GM13976 (cell line): ENCODE measurements around the gene OR2M5.

Experiments used
- DNase-seq: peaks from one replicate; pipeline ENCODE4 v3.0.0; 2012; ENCODE audit warnings: low spot score
- CTCF ChIP-seq: IDR thresholded peaks from 2 replicates; pipeline ENCODE4 v1.5.1; 2012; ENCODE audit warnings: borderline replicate concordance, mild to moderate bottlenecking; ENCODE audit not compliant: insufficient read depth; ENCODE audit errors: extremely low read depth, missing control alignments, control extremely low read depth
- in situ Hi-C: fragments of 300-500 bp; cut with MboI; formaldehyde crosslinking; loops from one replicate; pipeline ENCODE4 v1.12.0; 2022; ENCODE audit warnings: low sequenced_read_pairs, mixed read lengths, inconsistent platforms; ENCODE audit not compliant: unreplicated experiment

Gene OR2M5

GRCh38 chr1:248165186-248165585 lies 20.2 kb downstream of the OR2M5 start:
- no peak for TF ChIP-seq CTCF
- in situ Hi-C loops = no loop called here
- DNase-seq = no peak

- in situ Hi-C loops = no loop called here
- no peak for DNase-seq
- no peak for TF ChIP-seq CTCF
Measured at GRCh38 chr1:248174521-248174920, 29.6 kb downstream of the OR2M5 start, which contains the start of gene OR2M2. TSS of gene OR2M2 (plus strand) at chr1:248174821. CDS start at chr1:248179986, 5,165 bp downstream.

GRCh38 chr1:248183996-248184395 lies 39.0 kb downstream of the OR2M5 start:
- TF ChIP-seq CTCF = no peak
- no peak for DNase-seq
- in situ Hi-C loops = no loop called here

GRCh38 chr1:248187363-248187762 lies 42.4 kb downstream of the OR2M5 start:
- no peak for TF ChIP-seq CTCF
- DNase-seq = no peak
- in situ Hi-C loops = no loop called here

GRCh38 chr1:248189026-248189425 lies 44.1 kb downstream of the OR2M5 start:
- no peak for TF ChIP-seq CTCF
- DNase-seq = no peak

GRCh38 chr1:248194117-248194516 lies 49.2 kb downstream of the OR2M5 start:
- in situ Hi-C loops = no loop called here
- TF ChIP-seq CTCF = no peak
- DNase-seq = no peak

More at GRCh38 chr1:248189026-248189425, 44.1 kb downstream of the OR2M5 start:
- in situ Hi-C loops = no loop called here
